ENCODE data around the gene PRKCA.

GRCh38 chr17:66353937-66354401 lies 51.6 kb downstream of the PRKCA start:
- TF ChIP-seq CTCF (IDR thresholded peaks at IDR 0.05): no peak
- no peak for TF ChIP-seq POLR2A (IDR thresholded peaks at IDR 0.05)
